Stimulated activated naive CD8-positive, alpha-beta T cell treated with anti-CD3 and anti-CD28 coated beads, Interleukin-15, Interleukin-2, amounts not matched to agents 100 ng/mL and 50 ng/mL, for 24 hours (primary cell): ENCODE measurements around the gene UBE2I.

ENCODE experiments used
- H3K27ac Mint-ChIP-seq: one replicate; pipeline ENCODE4 v1.8.0; 2021; ENCODE audit warnings: mild to moderate bottlenecking, mixed read lengths
- H3K27me3 Mint-ChIP-seq: one replicate; pipeline ENCODE4 v1.8.0; 2021; ENCODE audit warnings: mixed read lengths
- H3K36me3 Mint-ChIP-seq: one replicate; pipeline ENCODE4 v1.8.0; 2021; ENCODE audit warnings: low read depth, mixed read lengths
- H3K4me1 Mint-ChIP-seq: one replicate; pipeline ENCODE4 v1.8.0; 2021; ENCODE audit warnings: low read depth, mixed read lengths
- H3K4me3 Mint-ChIP-seq: one replicate; pipeline ENCODE4 v1.8.0; 2021; ENCODE audit warnings: mild to moderate bottlenecking, mixed read lengths
- H3K9me3 Mint-ChIP-seq: one replicate; pipeline ENCODE4 v1.8.0; 2021; ENCODE audit warnings: mixed read lengths

UBE2I gene

GRCh38 chr16:1272453-1273198, 36.8 kb upstream of the UBE2I start:
- peaks cover 12% of the 10 kb centered on the region for H3K27me3 Mint-ChIP-seq
- H3K36me3 Mint-ChIP-seq = no peaks in the 10 kb centered on the region
- no peak overlapping the region for H3K4me3 Mint-ChIP-seq
- H3K27ac Mint-ChIP-seq = peak overlapping the region; percentile 67
- no peaks in the 10 kb centered on the region for H3K4me1 Mint-ChIP-seq
- H3K9me3 Mint-ChIP-seq = no peaks in the 10 kb centered on the region

GRCh38 chr16:1273816-1274215, 35.6 kb upstream of the UBE2I start:
- H3K9me3 Mint-ChIP-seq = no peaks in the 10 kb centered on the region
- no peaks in the 10 kb centered on the region for H3K4me1 Mint-ChIP-seq
- H3K4me3 Mint-ChIP-seq = no peak overlapping the region
- H3K36me3 Mint-ChIP-seq = no peaks in the 10 kb centered on the region
- no peak overlapping the region for H3K27ac Mint-ChIP-seq
- peaks cover 12% of the 10 kb centered on the region for H3K27me3 Mint-ChIP-seq

GRCh38 chr16:1274767-1275166, 34.7 kb upstream of the UBE2I start:
- peaks cover 12% of the 10 kb centered on the region for H3K27me3 Mint-ChIP-seq

GRCh38 chr16:1275791-1276579, 33.5 kb upstream of the UBE2I start:
- Mint-ChIP-seq H3K36me3 (no peaks in the 10 kb centered on the region), H3K9me3 (no peaks in the 10 kb centered on the region), H3K27ac (no peak overlapping the region), H3K4me1 (no peaks in the 10 kb centered on the region), H3K4me3 (no peak overlapping the region), H3K27me3 (peaks cover 12% of the 10 kb centered on the region)

More at GRCh38 chr16:1274767-1275166, 34.7 kb upstream of the UBE2I start:
- no peak overlapping the region for H3K4me3 Mint-ChIP-seq
- H3K27ac Mint-ChIP-seq = no peak overlapping the region
- H3K36me3 Mint-ChIP-seq = no peaks in the 10 kb centered on the region
- no peaks in the 10 kb centered on the region for H3K9me3 Mint-ChIP-seq
- H3K4me1 Mint-ChIP-seq = no peaks in the 10 kb centered on the region

- Mint-ChIP-seq H3K27me3 (peaks cover 12% of the 10 kb centered on the region), H3K9me3 (no peaks in the 10 kb centered on the region), H3K27ac (no peak overlapping the region), H3K4me1 (no peaks in the 10 kb centered on the region), H3K4me3 (no peak overlapping the region), H3K36me3 (no peaks in the 10 kb centered on the region)
Observed at GRCh38 chr16:1276580-1276878, 32.9 kb upstream of the UBE2I start.

GRCh38 chr16:1277151-1277598, 32.3 kb upstream of the UBE2I start:
- H3K36me3 Mint-ChIP-seq = no peaks in the 10 kb centered on the region
- peaks cover 12% of the 10 kb centered on the region for H3K27me3 Mint-ChIP-seq
- no peaks in the 10 kb centered on the region for H3K4me1 Mint-ChIP-seq
- H3K4me3 Mint-ChIP-seq = no peak overlapping the region
- no peaks in the 10 kb centered on the region for H3K9me3 Mint-ChIP-seq
- no peak overlapping the region for H3K27ac Mint-ChIP-seq

GRCh38 chr16:1277617-1278282, 31.7 kb upstream of the UBE2I start:
- Mint-ChIP-seq H3K4me1 (no peaks in the 10 kb centered on the region), H3K36me3 (no peaks in the 10 kb centered on the region), H3K4me3 (no peak overlapping the region), H3K27ac (no peak overlapping the region), H3K27me3 (peaks cover 12% of the 10 kb centered on the region), H3K9me3 (no peaks in the 10 kb centered on the region)

GRCh38 chr16:1278477-1278876, 31.0 kb upstream of the UBE2I start:
- H3K27me3 Mint-ChIP-seq = peaks cover 7% of the 10 kb centered on the region
- no peak overlapping the region for H3K27ac Mint-ChIP-seq
- no peaks in the 10 kb centered on the region for H3K4me1 Mint-ChIP-seq
- no peak overlapping the region for H3K4me3 Mint-ChIP-seq
- H3K36me3 Mint-ChIP-seq = no peaks in the 10 kb centered on the region
- no peaks in the 10 kb centered on the region for H3K9me3 Mint-ChIP-seq

GRCh38 chr16:1279081-1279944, 30.1 kb upstream of the UBE2I start:
- no peaks in the 10 kb centered on the region for H3K4me1 Mint-ChIP-seq
- peaks cover 7% of the 10 kb centered on the region for H3K27me3 Mint-ChIP-seq
- no peak overlapping the region for H3K27ac Mint-ChIP-seq
- no peaks in the 10 kb centered on the region for H3K36me3 Mint-ChIP-seq
- H3K4me3 Mint-ChIP-seq = no peak overlapping the region
- H3K9me3 Mint-ChIP-seq = no peaks in the 10 kb centered on the region

GRCh38 chr16:1279945-1280589, 29.4 kb upstream of the UBE2I start:
- no peak overlapping the region for H3K27ac Mint-ChIP-seq
- H3K36me3 Mint-ChIP-seq = no peaks in the 10 kb centered on the region
- H3K9me3 Mint-ChIP-seq = no peaks in the 10 kb centered on the region
- H3K27me3 Mint-ChIP-seq = peaks cover 7% of the 10 kb centered on the region
- H3K4me1 Mint-ChIP-seq = no peaks in the 10 kb centered on the region
- no peak overlapping the region for H3K4me3 Mint-ChIP-seq

- no peaks in the 10 kb centered on the region for H3K36me3 Mint-ChIP-seq
- no peaks in the 10 kb centered on the region for H3K4me1 Mint-ChIP-seq
- peaks cover 2% of the 10 kb centered on the region for H3K27me3 Mint-ChIP-seq
- no peaks in the 10 kb centered on the region for H3K9me3 Mint-ChIP-seq
- no peak overlapping the region for H3K27ac Mint-ChIP-seq
- H3K4me3 Mint-ChIP-seq = no peak overlapping the region
Observed at GRCh38 chr16:1280783-1281182, 28.7 kb upstream of the UBE2I start.

- H3K9me3 Mint-ChIP-seq = no peaks in the 10 kb centered on the region
- H3K4me3 Mint-ChIP-seq = no peak overlapping the region
- H3K27me3 Mint-ChIP-seq = no peaks in the 10 kb centered on the region
- no peaks in the 10 kb centered on the region for H3K4me1 Mint-ChIP-seq
- H3K27ac Mint-ChIP-seq = no peak overlapping the region
- H3K36me3 Mint-ChIP-seq = no peaks in the 10 kb centered on the region
Observed at GRCh38 chr16:1281517-1281916, 27.9 kb upstream of the UBE2I start.

GRCh38 chr16:1282324-1282973, 27.0 kb upstream of the UBE2I start:
- H3K27me3 Mint-ChIP-seq = no peaks in the 10 kb centered on the region
- H3K9me3 Mint-ChIP-seq = no peaks in the 10 kb centered on the region
- no peak overlapping the region for H3K27ac Mint-ChIP-seq
- H3K4me1 Mint-ChIP-seq = no peaks in the 10 kb centered on the region
- no peak overlapping the region for H3K4me3 Mint-ChIP-seq
- no peaks in the 10 kb centered on the region for H3K36me3 Mint-ChIP-seq

GRCh38 chr16:1283296-1283695, 26.1 kb upstream of the UBE2I start:
- Mint-ChIP-seq H3K4me1 (no peaks in the 10 kb centered on the region), H3K36me3 (no peaks in the 10 kb centered on the region), H3K27me3 (no peaks in the 10 kb centered on the region), H3K27ac (no peak overlapping the region), H3K9me3 (no peaks in the 10 kb centered on the region), H3K4me3 (no peak overlapping the region)
